ENCODE results near the gene KIR3DL2. TPM values are rescaled to one million over a fixed set of nuclear protein-coding genes. Genes with fewer than 3 reads are reported as not detected.
"Not testable (repeated sequence)": the region's sequence is repeated elsewhere in the genome, so short reads cannot be mapped to it uniquely, and the experiment has no call there.

KIR3DL2 gene
- total RNA-seq, 5 donors from 2014 or later (not counting 1 experiment from before 2014, with no cell fraction given) = 0.61 to 12.5 (median 1.2) TPM

DNA sequence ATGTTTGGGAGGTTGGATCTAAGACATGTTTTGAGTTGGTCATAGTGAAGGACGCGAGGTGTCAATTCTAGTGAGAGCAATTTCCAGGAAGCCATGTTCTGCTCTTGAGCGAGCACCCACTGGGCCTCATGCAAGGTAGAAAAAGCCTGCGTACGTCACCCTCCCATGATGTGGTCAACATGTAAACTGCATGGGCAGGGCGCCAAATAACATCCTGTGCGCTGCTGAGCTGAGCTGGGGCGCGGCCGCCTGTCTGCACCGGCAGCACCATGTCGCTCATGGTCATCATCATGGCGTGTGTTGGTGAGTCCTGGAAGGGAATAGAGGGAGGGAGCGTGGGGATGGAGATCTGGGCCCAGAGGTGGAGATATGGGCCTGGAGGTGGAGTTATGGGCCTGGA is 17.7 kb upstream of the KIR3DL2 start, which contains the start of gene KIR2DS4:
KIR2DS4 (plus strand) TSS at position 181 of the 400 bp plus-strand sequence.
- H3K4me1 Mint-ChIP-seq; H3K4me3 Mint-ChIP-seq; H3K9me3 ChIP-seq; H3K27me3 Mint-ChIP-seq; H3K9me3 Mint-ChIP-seq; POLR2A ChIA-PET; H3K4me1 ChIP-seq (ENCODE audit: control insufficient read depth in 1 of 2, extremely low read depth in 1 of 2, insufficient read depth in 2 of 2, low read length in 2 of 2); H3K36me3 ChIP-seq (ENCODE audit: control insufficient read depth in 2 of 2, extremely low read depth in 1 of 2, insufficient read depth in 1 of 2, low read length in 1 of 2); H3K27ac ChIP-seq (ENCODE audit: low read length); H3K36me3 Mint-ChIP-seq; H3K27ac Mint-ChIP-seq; H3K27me3 ChIP-seq (replicated peaks in 1 of 2; ENCODE audit: control insufficient read depth in 2 of 2, extremely low read depth in 1 of 2, insufficient read depth in 2 of 2, low read length in 1 of 2); H3K4me3 ChIP-seq (ENCODE audit: control insufficient read depth in 1 of 2, extremely low read depth in 1 of 2, low read length in 1 of 2); CTCF ChIA-PET; ATAC-seq (replicated peaks in 1 of 4): not testable (repeated sequence)
- DNase-seq = peak in 2 of 35 experiments; percentile 35 to 42
- 86% methylated on average over 8 of the region's 14 CpGs for WGBS (ENCODE audit: insufficient coverage)

GRCh38 chr19:54835126-54835525 is 15.1 kb upstream of the KIR3DL2 start:
- CTCF ChIA-PET = not testable (repeated sequence)
- WGBS (ENCODE audit: insufficient coverage) = no CpG with 5 or more reads among the region's 5 CpGs

DNA sequence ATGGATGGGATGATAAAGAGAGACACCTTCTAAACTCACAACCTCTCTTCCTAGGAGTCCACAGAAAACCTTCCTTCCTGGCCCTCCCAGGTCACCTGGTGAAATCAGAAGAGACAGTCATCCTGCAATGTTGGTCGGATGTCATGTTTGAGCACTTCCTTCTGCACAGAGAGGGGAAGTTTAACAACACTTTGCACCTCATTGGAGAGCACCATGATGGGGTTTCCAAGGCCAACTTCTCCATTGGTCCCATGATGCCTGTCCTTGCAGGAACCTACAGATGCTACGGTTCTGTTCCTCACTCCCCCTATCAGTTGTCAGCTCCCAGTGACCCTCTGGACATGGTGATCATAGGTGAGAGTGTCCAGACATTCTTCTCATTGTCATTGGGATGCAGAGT is 12.7 kb upstream of the KIR3DL2 start:
- WGBS (ENCODE audit: insufficient coverage) = 33% methylated on average over 1 of the region's 2 CpGs

More at GRCh38 chr19:54835126-54835525, 15.1 kb upstream of the KIR3DL2 start:
- H3K4me1 Mint-ChIP-seq; POLR2A ChIA-PET; H3K36me3 ChIP-seq (ENCODE audit: control insufficient read depth in 2 of 2, extremely low read depth in 1 of 2, insufficient read depth in 1 of 2, low read length in 1 of 2); H3K27ac Mint-ChIP-seq; H3K36me3 Mint-ChIP-seq; H3K27me3 Mint-ChIP-seq; H3K27ac ChIP-seq (ENCODE audit: low read length); H3K4me3 ChIP-seq (ENCODE audit: control insufficient read depth in 1 of 2, extremely low read depth in 1 of 2, low read length in 1 of 2); H3K4me1 ChIP-seq (ENCODE audit: control insufficient read depth in 1 of 2, extremely low read depth in 1 of 2, insufficient read depth in 2 of 2, low read length in 2 of 2); H3K4me3 Mint-ChIP-seq; H3K9me3 ChIP-seq; H3K9me3 Mint-ChIP-seq; ATAC-seq (replicated peaks in 1 of 4); H3K27me3 ChIP-seq (replicated peaks in 1 of 2; ENCODE audit: control insufficient read depth in 2 of 2, extremely low read depth in 1 of 2, insufficient read depth in 2 of 2, low read length in 1 of 2): not testable (repeated sequence)
- peak in 3 of 35 experiments; percentile 9 to 34 (median 13) for DNase-seq

GRCh38 chr19:54843171-54843570 is 7.1 kb upstream of the KIR3DL2 start:
- DNase-seq; H3K27ac ChIP-seq (ENCODE audit: low read length); H3K4me1 Mint-ChIP-seq; H3K27me3 ChIP-seq (replicated peaks in 1 of 2; ENCODE audit: control insufficient read depth in 2 of 2, extremely low read depth in 1 of 2, insufficient read depth in 2 of 2, low read length in 1 of 2); H3K4me3 ChIP-seq (ENCODE audit: control insufficient read depth in 1 of 2, extremely low read depth in 1 of 2, low read length in 1 of 2); H3K9me3 ChIP-seq; H3K9me3 Mint-ChIP-seq; H3K36me3 Mint-ChIP-seq; H3K4me1 ChIP-seq (ENCODE audit: control insufficient read depth in 1 of 2, extremely low read depth in 1 of 2, insufficient read depth in 2 of 2, low read length in 2 of 2); H3K4me3 Mint-ChIP-seq; H3K27ac Mint-ChIP-seq; H3K36me3 ChIP-seq (ENCODE audit: control insufficient read depth in 2 of 2, extremely low read depth in 1 of 2, insufficient read depth in 1 of 2, low read length in 1 of 2); ATAC-seq (replicated peaks in 1 of 4); CTCF ChIA-PET; POLR2A ChIA-PET: not testable (repeated sequence)
- 57% methylated on average over 3 of the region's 8 CpGs for WGBS (ENCODE audit: insufficient coverage)
- peaks cover 9 to 20% of the 10 kb centered on the region in 2 donors for H3K27me3 Mint-ChIP-seq

More for the DNA sequence above, 12.7 kb upstream of the KIR3DL2 start:
- POLR2A ChIA-PET; H3K9me3 ChIP-seq; H3K27me3 Mint-ChIP-seq; H3K9me3 Mint-ChIP-seq; ATAC-seq (replicated peaks in 1 of 4); H3K4me3 ChIP-seq (ENCODE audit: control insufficient read depth in 1 of 2, extremely low read depth in 1 of 2, low read length in 1 of 2); H3K36me3 ChIP-seq (ENCODE audit: control insufficient read depth in 2 of 2, extremely low read depth in 1 of 2, insufficient read depth in 1 of 2, low read length in 1 of 2); H3K4me3 Mint-ChIP-seq; H3K27ac ChIP-seq (ENCODE audit: low read length); H3K27ac Mint-ChIP-seq; H3K4me1 ChIP-seq (ENCODE audit: control insufficient read depth in 1 of 2, extremely low read depth in 1 of 2, insufficient read depth in 2 of 2, low read length in 2 of 2); H3K27me3 ChIP-seq (replicated peaks in 1 of 2; ENCODE audit: control insufficient read depth in 2 of 2, extremely low read depth in 1 of 2, insufficient read depth in 2 of 2, low read length in 1 of 2); CTCF ChIA-PET; DNase-seq; H3K36me3 Mint-ChIP-seq; H3K4me1 Mint-ChIP-seq: not testable (repeated sequence)

DNA sequence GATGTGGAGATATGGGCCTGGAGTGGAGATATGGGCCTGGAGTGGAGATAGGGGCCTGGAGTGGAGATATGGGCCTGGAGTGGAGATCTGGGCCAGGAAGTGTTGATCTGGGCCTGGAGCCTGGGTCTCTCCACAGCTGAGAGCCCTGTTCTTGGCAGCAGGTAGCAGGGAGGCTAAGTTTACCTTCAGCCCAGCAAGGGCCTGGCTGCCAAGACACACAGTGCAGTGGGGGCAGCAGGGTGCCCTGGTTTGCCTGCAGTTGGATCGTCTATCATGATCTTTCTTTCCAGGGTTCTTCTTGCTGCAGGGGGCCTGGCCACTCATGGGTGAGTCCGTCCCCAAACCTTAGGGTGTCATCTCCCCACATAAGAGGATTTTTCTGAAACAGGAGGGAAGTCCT is 687 bp downstream of the KIR3DL2 start:
- Mint-ChIP-seq H3K27me3 (peaks cover 20 to 24% of the 10 kb centered on the region in 2 donors), H3K4me1 (no peaks in the 10 kb centered on the region), H3K4me3 (no peak overlapping the region), H3K27ac (no peak overlapping the region), H3K36me3 (no peaks in the 10 kb centered on the region), H3K9me3 (peaks cover 0 to 3% (median 2%) of the 10 kb centered on the region in 3 donors)
- no peak overlapping the region for H3K4me3 ChIP-seq (ENCODE audit: control insufficient read depth in 1 of 2, extremely low read depth in 1 of 2, low read length in 1 of 2)
- peak overlapping the region; percentile 41 for H3K27ac ChIP-seq (ENCODE audit: low read length)
- no peaks in the 10 kb centered on the region for H3K4me1 ChIP-seq (ENCODE audit: control insufficient read depth in 1 of 2, extremely low read depth in 1 of 2, insufficient read depth in 2 of 2, low read length in 2 of 2)
- ATAC-seq (replicated peaks in 1 of 4) = no peak
- H3K36me3 ChIP-seq (ENCODE audit: control insufficient read depth in 2 of 2, extremely low read depth in 1 of 2, insufficient read depth in 1 of 2, low read length in 1 of 2) = no peaks in the 10 kb centered on the region
- ChIA-PET POLR2A (no interaction called here), CTCF (no interaction called here)
- 86% methylated on average over 1 of the region's 2 CpGs for WGBS (ENCODE audit: insufficient coverage)
- peaks cover 0 to 10% of the 10 kb centered on the region in 2 experiments for H3K27me3 ChIP-seq (replicated peaks in 1 of 2; ENCODE audit: control insufficient read depth in 2 of 2, extremely low read depth in 1 of 2, insufficient read depth in 2 of 2, low read length in 1 of 2)
- H3K9me3 ChIP-seq = no peaks in the 10 kb centered on the region
- DNase-seq = no peak

DNA sequence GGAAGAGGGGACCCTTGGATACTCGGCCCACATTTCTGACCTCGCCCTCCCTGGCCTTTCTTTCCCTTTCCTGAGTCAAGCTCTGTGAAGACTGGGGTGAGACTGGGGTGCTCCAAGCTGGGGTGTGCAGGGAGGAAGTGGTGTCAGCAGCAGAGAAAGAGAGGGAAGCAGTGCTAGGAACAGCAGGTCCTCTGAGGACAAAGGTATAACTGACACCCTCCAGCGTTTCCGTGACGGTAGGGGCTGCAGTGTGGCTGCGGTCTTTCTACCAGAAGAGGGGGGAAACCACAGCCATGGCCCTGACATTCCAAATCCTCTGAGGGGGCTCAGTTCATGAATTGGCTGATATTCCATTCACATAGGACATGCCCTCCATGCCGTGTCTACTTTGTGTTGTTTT is 1.1 kb downstream of the KIR3DL2 start:
- Mint-ChIP-seq H3K27ac (no peak overlapping the region), H3K9me3 (peaks cover 0 to 3% (median 0%) of the 10 kb centered on the region in 3 donors), H3K36me3 (no peaks in the 10 kb centered on the region), H3K4me3 (no peak overlapping the region), H3K27me3 (peaks cover 20 to 24% of the 10 kb centered on the region in 2 donors), H3K4me1 (no peaks in the 10 kb centered on the region)
- Histone ChIP-seq H3K9me3 (no peaks in the 10 kb centered on the region), H3K27me3 (replicated peaks in 1 of 2; ENCODE audit: control insufficient read depth in 2 of 2, extremely low read depth in 1 of 2, insufficient read depth in 2 of 2, low read length in 1 of 2) (peaks cover 0 to 10% of the 10 kb centered on the region in 2 experiments), H3K4me1 (ENCODE audit: control insufficient read depth in 1 of 2, extremely low read depth in 1 of 2, insufficient read depth in 2 of 2, low read length in 2 of 2) (no peaks in the 10 kb centered on the region), H3K4me3 (ENCODE audit: control insufficient read depth in 1 of 2, extremely low read depth in 1 of 2, low read length in 1 of 2) (no peak overlapping the region), H3K27ac (ENCODE audit: low read length) (no peak overlapping the region), H3K36me3 (ENCODE audit: control insufficient read depth in 2 of 2, extremely low read depth in 1 of 2, insufficient read depth in 1 of 2, low read length in 1 of 2) (no peaks in the 10 kb centered on the region)
- ChIA-PET CTCF (no interaction called here), POLR2A (no interaction called here)
- WGBS (ENCODE audit: insufficient coverage) = 69% methylated on average over 2 of the region's 7 CpGs
- DNase-seq (no peak), ATAC-seq (replicated peaks in 1 of 4) (no peak)

- H3K36me3 ChIP-seq (ENCODE audit: control insufficient read depth in 2 of 2, extremely low read depth in 1 of 2, insufficient read depth in 1 of 2, low read length in 1 of 2); H3K27ac ChIP-seq (ENCODE audit: low read length); H3K27me3 ChIP-seq (replicated peaks in 1 of 2; ENCODE audit: control insufficient read depth in 2 of 2, extremely low read depth in 1 of 2, insufficient read depth in 2 of 2, low read length in 1 of 2); POLR2A ChIA-PET; H3K4me1 Mint-ChIP-seq; CTCF ChIA-PET; H3K4me3 Mint-ChIP-seq; H3K4me1 ChIP-seq (ENCODE audit: control insufficient read depth in 1 of 2, extremely low read depth in 1 of 2, insufficient read depth in 2 of 2, low read length in 2 of 2); ATAC-seq (replicated peaks in 1 of 4); H3K27ac Mint-ChIP-seq; H3K9me3 ChIP-seq; H3K9me3 Mint-ChIP-seq; DNase-seq; H3K4me3 ChIP-seq (ENCODE audit: control insufficient read depth in 1 of 2, extremely low read depth in 1 of 2, low read length in 1 of 2); H3K36me3 Mint-ChIP-seq: not testable (repeated sequence)
- 90% methylated on average over 1 of the region's 1 CpG for WGBS (ENCODE audit: insufficient coverage)
- peaks cover 12 to 19% of the 10 kb centered on the region in 2 donors for H3K27me3 Mint-ChIP-seq
These were observed 5.0 kb downstream of the KIR3DL2 start for GRCh38 chr19:54855241-54855640.
